GM23248 (cell line): Measurements from ENCODE around the gene TENT4B. TPM values are rescaled to one million over a fixed set of nuclear protein-coding genes. Genes with fewer than 3 reads are reported as not detected.

Experiments used
- DNase-seq: peaks from one replicate; pipeline ENCODE4 v3.0.0-alpha.2; 2015
- H2AFZ ChIP-seq: fragments of 200-600 bp; sonication (generic); 2 replicates; pipeline ENCODE4 v1.6.1; 2016; ENCODE audit warnings: antibody characterized with exemption
- H3F3A ChIP-seq: fragments of 200-600 bp; sonication (generic); 2 replicates; pipeline ENCODE4 v1.6.1; 2016; ENCODE audit warnings: mild to moderate bottlenecking, antibody characterized with exemption, mixed run types; ENCODE audit not compliant: insufficient read depth
- H3K27ac ChIP-seq: fragments of 200-600 bp; sonication (generic); 2 replicates; pipeline ENCODE4 v1.5.1; 2016; ENCODE audit warnings: mild to moderate bottlenecking
- H3K27me3 ChIP-seq: fragments of 200-600 bp; sonication (generic); replicated peaks from 2 replicates; pipeline ENCODE4 v1.6.1; 2016; ENCODE audit warnings: mild to moderate bottlenecking; ENCODE audit not compliant: insufficient read depth
- H3K36me3 ChIP-seq: fragments of 200-600 bp; sonication (generic); 2 replicates; pipeline ENCODE4 v1.6.1; 2016; ENCODE audit warnings: low read depth, mild to moderate bottlenecking
- H3K4me1 ChIP-seq: fragments of 200-600 bp; sonication (generic); 2 replicates; pipeline ENCODE4 v1.6.1; 2016; ENCODE audit warnings: mild to moderate bottlenecking; ENCODE audit not compliant: insufficient read depth
- H3K4me2 ChIP-seq: fragments of 200-600 bp; sonication (generic); one replicate; pipeline ENCODE4 v1.6.1; 2016; ENCODE audit warnings: mild to moderate bottlenecking; ENCODE audit not compliant: unreplicated experiment
- H3K4me3 ChIP-seq: fragments of 200-600 bp; sonication (generic); 2 replicates; pipeline ENCODE4 v1.5.1; 2016; ENCODE audit warnings: mild to moderate bottlenecking
- H3K79me2 ChIP-seq: fragments of 200-600 bp; sonication (generic); 2 replicates; pipeline ENCODE4 v1.6.1; 2016; ENCODE audit warnings: mild to moderate bottlenecking; ENCODE audit not compliant: insufficient read depth
- H3K9ac ChIP-seq: fragments of 200-600 bp; sonication (generic); 2 replicates; pipeline ENCODE4 v1.6.1; 2016; ENCODE audit warnings: mild to moderate bottlenecking
- H3K9me2 ChIP-seq: fragments of 200-600 bp; sonication (generic); 2 replicates; pipeline ENCODE4 v1.6.1; 2016; ENCODE audit warnings: mixed run types, mild to moderate bottlenecking, moderate library complexity; ENCODE audit not compliant: insufficient read depth
- H3K9me3 ChIP-seq: fragments of 200-600 bp; sonication (generic); one replicate; pipeline ENCODE4 v1.6.1; 2017; ENCODE audit warnings: low read depth
- H4K20me1 ChIP-seq: fragments of 200-600 bp; sonication (generic); 2 replicates; pipeline ENCODE4 v1.6.0; 2016; ENCODE audit not compliant: insufficient read depth
- EZH2 ChIP-seq: fragments of 200-600 bp; sonication (generic); IDR thresholded peaks from 2 replicates; pipeline ENCODE4 v1.6.1; 2018; ENCODE audit warnings: antibody characterized with exemption, mild to moderate bottlenecking; ENCODE audit not compliant: insufficient read depth, poor library complexity, severe bottlenecking
- EZH2phosphoT487 ChIP-seq: fragments of 200-600 bp; sonication (generic); IDR thresholded peaks from 2 replicates; pipeline ENCODE4 v1.6.1; 2018; ENCODE audit warnings: antibody characterized with exemption, moderate library complexity, mild to moderate bottlenecking, low read depth; ENCODE audit not compliant: insufficient read depth
- WGBS, 2 experiments: methylation state at CpG; one replicate each; pipeline ENCODE4 v1.1.6; 2015 to 2017; ENCODE audit warnings: low lambda C conversion rate in 2 of 2, low coverage in 1 of 2; ENCODE audit errors: missing lambda C conversion rate in 2 of 2; 5-methylcytosine and 5-hydroxymethylcytosine counted together
- in situ Hi-C: fragments of 300-500 bp; cut with MboI; formaldehyde crosslinking; loops from 2 replicates; pipeline ENCODE4 v1.15.0; 2020
- polyA plus RNA-seq: library from polyadenylated mRNA; unstranded; fragments of >200 nt; fragmentation: Nextera tagmentation; extraction: Ambion mirVana; gene quantifications from 2 replicates; pipeline ENCODE4 v1.2.1, GENCODE V29; 2016
- total RNA-seq: library from RNA; depleted of rRNA; stranded (reverse); fragments of >200 nt; shearing (Covaris generic); gene quantifications from 2 replicates; pipeline ENCODE4 v1.2.3, GENCODE V29; 2014

Gene TENT4B
- total and polyA plus RNA-seq, 2 experiments from 2014 or later = 7.4 to 12.6 TPM

GRCh38 chr16:50172195-50172922, 19.3 kb downstream of the TENT4B start:
- no peak for TF ChIP-seq EZH2
- TF ChIP-seq EZH2phosphoT487 = no peak
- no peak for DNase-seq
- no peaks in the 10 kb centered on the region for H3K27me3 ChIP-seq
- H3K79me2 ChIP-seq = peaks cover 100% of the 10 kb centered on the region
- no peak overlapping the region for H3K27ac ChIP-seq
- no peak overlapping the region for H3K4me2 ChIP-seq
- no peak overlapping the region for H3K9ac ChIP-seq
- H3K9me3 ChIP-seq = no peaks in the 10 kb centered on the region
- 0 out of 2 replicates have a peak, but pooled peaks cover 4% of the 10 kb centered on the region for H3F3A ChIP-seq
- no peaks in the 10 kb centered on the region for H3K9me2 ChIP-seq
- H2AFZ ChIP-seq = no peak overlapping the region
- H3K4me1 ChIP-seq = peaks cover 6% of the 10 kb centered on the region; the same call in 1 of the 2 replicates
- 0 out of 2 replicates have a peak, but pooled peaks cover 4% of the 10 kb centered on the region for H4K20me1 ChIP-seq
- WGBS, 2 experiments = 73% methylated on average over 4 of the region's 4 CpGs
- in situ Hi-C loops = no loop called here
- no peaks in the 10 kb centered on the region for H3K36me3 ChIP-seq
- H3K4me3 ChIP-seq = no peak overlapping the region

- Histone ChIP-seq H3K4me1 (peaks cover 2% of the 10 kb centered on the region; the same call in 1 of the 2 replicates), H3F3A (0 out of 2 replicates have a peak, but pooled peaks cover 5% of the 10 kb centered on the region), H3K27me3 (no peaks in the 10 kb centered on the region), H4K20me1 (0 out of 2 replicates have a peak, but pooled peaks cover 4% of the 10 kb centered on the region), H3K9me2 (no peaks in the 10 kb centered on the region), H3K4me3 (no peak overlapping the region), H3K79me2 (peaks cover 100% of the 10 kb centered on the region), H3K27ac (no peak overlapping the region), H2AFZ (no peak overlapping the region), H3K4me2 (no peak overlapping the region), H3K36me3 (no peaks in the 10 kb centered on the region), H3K9ac (no peak overlapping the region), H3K9me3 (no peaks in the 10 kb centered on the region)
- in situ Hi-C loops = no loop called here
- no peak for TF ChIP-seq EZH2
- TF ChIP-seq EZH2phosphoT487 = no peak
- DNase-seq = no peak
- WGBS, 2 experiments = 37 to 40% methylated on average over 5 of the region's 5 CpGs
Observed at GRCh38 chr16:50173316-50173715, 20.2 kb downstream of the TENT4B start.

GRCh38 chr16:50178491-50178941, 25.4 kb downstream of the TENT4B start:
- H3K79me2 ChIP-seq = peaks cover 92% of the 10 kb centered on the region
- no peak overlapping the region for H3K9ac ChIP-seq
- H3F3A ChIP-seq = peaks cover 13% of the 10 kb centered on the region
- H3K36me3 ChIP-seq = no peaks in the 10 kb centered on the region
- H3K4me3 ChIP-seq = no peak overlapping the region
- H4K20me1 ChIP-seq = no peaks in the 10 kb centered on the region
- no peaks in the 10 kb centered on the region for H3K27me3 ChIP-seq
- WGBS, 2 experiments = 2 to 10% methylated on average over 1 of the region's 1 CpG
- H2AFZ ChIP-seq = no peak overlapping the region
- in situ Hi-C loops = no loop called here
- no peaks in the 10 kb centered on the region for H3K9me2 ChIP-seq
- TF ChIP-seq EZH2 (no peak), EZH2phosphoT487 (no peak)
- H3K27ac ChIP-seq = peak overlapping the region; percentile 22; the same call in 1 of the 2 replicates
- DNase-seq = peak; percentile 55
- H3K4me2 ChIP-seq = no peak overlapping the region
- no peaks in the 10 kb centered on the region for H3K9me3 ChIP-seq
- H3K4me1 ChIP-seq = peaks cover 11% of the 10 kb centered on the region

GRCh38 chr16:50182441-50182840, 29.3 kb downstream of the TENT4B start:
- H3K79me2 ChIP-seq = peaks cover 82% of the 10 kb centered on the region
- no peak for DNase-seq
- H3K9ac ChIP-seq = no peak overlapping the region
- in situ Hi-C loops = no loop called here
- H3F3A ChIP-seq = peaks cover 44% of the 10 kb centered on the region
- peaks cover 41% of the 10 kb centered on the region for H3K4me1 ChIP-seq
- H3K36me3 ChIP-seq = no peaks in the 10 kb centered on the region
- H3K27me3 ChIP-seq = no peaks in the 10 kb centered on the region
- no peaks in the 10 kb centered on the region for H3K9me3 ChIP-seq
- H3K4me3 ChIP-seq = no peak overlapping the region
- no peak overlapping the region for H3K4me2 ChIP-seq
- no peaks in the 10 kb centered on the region for H3K9me2 ChIP-seq
- no peak for TF ChIP-seq EZH2
- no peak for TF ChIP-seq EZH2phosphoT487
- no peak overlapping the region for H2AFZ ChIP-seq
- no peak overlapping the region for H3K27ac ChIP-seq
- H4K20me1 ChIP-seq = no peaks in the 10 kb centered on the region
